GM19025 (cell line): ENCODE results near the gene WEE2.
"Not testable (repeated sequence)": the region's sequence is repeated elsewhere in the genome, so short reads cannot be mapped to it uniquely, and the experiment has no call there.

Experiments
- ATAC-seq: cut with Tn5 transposase; IDR thresholded peaks from one replicate; pipeline ENCODE4 v1.9.1; 2021; ENCODE audit warnings: mild to moderate bottlenecking, low read depth, moderate library complexity; ENCODE audit not compliant: unreplicated experiment

The WEE2 gene

DNA sequence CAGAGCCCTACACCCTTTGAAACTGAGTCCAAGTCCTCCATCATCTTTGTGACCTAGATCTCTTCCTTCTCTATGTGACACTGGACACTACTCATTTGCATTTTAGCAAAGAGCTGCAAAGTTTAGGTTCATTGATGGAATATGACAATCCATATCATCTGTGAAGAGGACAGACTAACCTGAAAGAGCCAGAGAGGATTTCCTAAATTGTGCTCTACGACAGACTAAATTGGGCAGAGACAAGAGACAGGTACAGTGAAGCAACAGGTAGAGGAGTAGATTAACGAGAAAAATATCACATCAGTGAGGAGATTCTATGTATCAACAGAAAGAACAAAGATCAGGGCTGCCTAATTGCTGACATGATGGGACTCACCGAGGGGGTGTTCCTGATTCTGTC, 55.6 kb downstream of the WEE2 start, which contains the start of gene TAS2R3:
Gene TAS2R3, plus strand, starts transcription at position 301 of the 400 bp plus-strand sequence. Its CDS starts 62 bp downstream, at position 363.
- no peak for ATAC-seq

DNA sequence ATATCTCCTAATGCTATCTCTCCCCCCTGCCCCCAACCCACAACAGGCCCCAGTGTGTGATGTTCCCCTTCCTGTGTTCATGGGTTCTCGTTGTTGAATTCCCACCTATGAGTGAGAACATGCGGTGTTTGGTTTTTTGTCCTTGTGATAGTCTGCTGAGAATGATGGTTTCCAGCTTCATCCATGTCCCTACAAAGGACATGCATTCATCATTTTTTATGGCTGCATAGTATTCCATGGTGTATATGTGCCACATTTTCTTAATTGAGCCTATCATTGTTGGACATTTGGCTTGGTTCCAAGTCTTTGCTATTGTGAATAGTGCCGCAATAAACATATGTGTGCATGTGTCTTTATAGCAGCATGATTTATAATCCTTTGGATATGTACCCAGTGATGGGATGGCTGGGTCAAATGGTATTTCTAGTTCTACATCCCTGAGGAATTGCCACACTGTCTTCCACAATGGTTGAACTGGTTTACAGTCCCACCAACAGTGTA, 62.0 kb downstream of the WEE2 start:
- ATAC-seq = not testable (repeated sequence)

DNA sequence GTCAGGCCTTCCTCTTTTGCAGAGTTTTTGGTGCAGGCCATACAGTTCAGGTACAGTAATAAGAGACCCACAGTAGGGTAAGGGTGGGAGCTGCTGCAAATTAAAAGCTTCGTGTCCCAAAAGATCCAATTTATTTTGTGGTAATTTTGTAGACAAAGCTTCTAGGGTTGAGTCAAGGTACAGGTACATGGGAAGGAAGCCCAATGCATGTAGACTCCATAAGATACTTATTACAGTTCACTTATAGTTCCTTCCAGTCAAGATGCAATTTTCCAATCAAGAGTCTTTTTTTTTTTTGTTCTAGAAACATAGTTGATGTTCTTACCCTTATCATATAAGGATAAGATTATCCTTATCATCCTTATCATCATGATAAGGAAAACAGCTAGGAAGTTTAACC, 68.2 kb downstream of the WEE2 start, which contains the start of gene TAS2R4:
Gene TAS2R4, plus strand, starts transcription at position 301 of the 400 bp plus-strand sequence. CDS start 1,815 bp downstream, outside the sequence.
- no peak for ATAC-seq
